T follicular helper cell (primary cell): ENCODE measurements around the gene ECE1.
"Not testable (repeated sequence)": the region's sequence is repeated elsewhere in the genome, so short reads cannot be mapped to it uniquely, and the experiment has no call there.

Experiments
- DNase-seq: peaks from one replicate; pipeline ENCODE4 v3.0.0-alpha.2; 2020; ENCODE audit warnings: low read depth

Gene ECE1

GRCh38 chr1:21185221-21185731, 105.0 kb downstream of the ECE1 start:
- no peak for DNase-seq

GRCh38 chr1:21184276-21184675, 106.0 kb downstream of the ECE1 start:
- DNase-seq: no peak

DNA sequence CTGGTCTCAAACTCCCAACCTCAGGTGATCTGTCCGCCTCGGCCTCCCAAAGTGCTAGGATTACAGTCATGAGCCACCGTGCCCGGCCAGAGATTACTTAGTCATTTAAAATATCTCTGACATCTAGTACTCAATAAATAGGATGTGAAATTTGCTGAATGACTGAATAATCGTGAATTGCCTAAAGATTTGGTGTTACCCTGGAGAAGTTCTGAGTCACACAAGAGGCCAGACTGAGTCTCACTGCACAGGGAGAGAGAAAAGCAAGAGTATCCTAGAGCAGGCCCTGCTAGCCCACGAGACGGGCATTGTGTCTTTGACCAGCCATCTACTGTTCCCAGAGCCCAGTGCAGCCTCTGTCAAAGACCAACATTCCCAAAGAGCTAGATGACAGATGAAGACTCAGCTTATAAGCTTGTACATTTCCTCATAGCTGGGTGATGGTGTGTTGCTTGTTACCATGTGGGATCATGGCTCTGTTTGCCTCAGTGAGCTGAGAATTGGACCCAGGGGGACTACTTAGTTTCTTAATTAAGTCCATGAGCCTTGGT, 108.0 kb downstream of the ECE1 start:
- no peak for DNase-seq

DNA sequence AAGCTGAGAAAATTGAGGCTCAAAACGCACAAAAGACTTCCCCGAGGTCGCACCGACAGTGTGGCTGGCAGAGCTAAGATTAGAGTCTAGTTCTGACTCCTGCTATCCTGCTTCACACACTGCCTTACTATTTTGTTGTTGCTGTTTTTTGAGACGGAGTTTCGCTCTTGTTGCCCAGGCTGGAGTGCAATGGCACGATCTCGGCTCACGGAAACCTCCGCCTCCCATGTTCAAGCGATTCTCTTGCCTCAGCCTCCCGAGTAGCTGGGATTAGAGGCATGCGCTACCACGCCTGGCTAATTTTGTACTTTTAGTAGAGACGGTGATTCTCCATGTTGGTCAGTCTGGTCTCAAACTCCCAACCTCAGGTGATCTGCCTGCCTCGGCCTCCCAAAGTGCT, 112.0 kb downstream of the ECE1 start:
- not testable (repeated sequence) for DNase-seq

DNA sequence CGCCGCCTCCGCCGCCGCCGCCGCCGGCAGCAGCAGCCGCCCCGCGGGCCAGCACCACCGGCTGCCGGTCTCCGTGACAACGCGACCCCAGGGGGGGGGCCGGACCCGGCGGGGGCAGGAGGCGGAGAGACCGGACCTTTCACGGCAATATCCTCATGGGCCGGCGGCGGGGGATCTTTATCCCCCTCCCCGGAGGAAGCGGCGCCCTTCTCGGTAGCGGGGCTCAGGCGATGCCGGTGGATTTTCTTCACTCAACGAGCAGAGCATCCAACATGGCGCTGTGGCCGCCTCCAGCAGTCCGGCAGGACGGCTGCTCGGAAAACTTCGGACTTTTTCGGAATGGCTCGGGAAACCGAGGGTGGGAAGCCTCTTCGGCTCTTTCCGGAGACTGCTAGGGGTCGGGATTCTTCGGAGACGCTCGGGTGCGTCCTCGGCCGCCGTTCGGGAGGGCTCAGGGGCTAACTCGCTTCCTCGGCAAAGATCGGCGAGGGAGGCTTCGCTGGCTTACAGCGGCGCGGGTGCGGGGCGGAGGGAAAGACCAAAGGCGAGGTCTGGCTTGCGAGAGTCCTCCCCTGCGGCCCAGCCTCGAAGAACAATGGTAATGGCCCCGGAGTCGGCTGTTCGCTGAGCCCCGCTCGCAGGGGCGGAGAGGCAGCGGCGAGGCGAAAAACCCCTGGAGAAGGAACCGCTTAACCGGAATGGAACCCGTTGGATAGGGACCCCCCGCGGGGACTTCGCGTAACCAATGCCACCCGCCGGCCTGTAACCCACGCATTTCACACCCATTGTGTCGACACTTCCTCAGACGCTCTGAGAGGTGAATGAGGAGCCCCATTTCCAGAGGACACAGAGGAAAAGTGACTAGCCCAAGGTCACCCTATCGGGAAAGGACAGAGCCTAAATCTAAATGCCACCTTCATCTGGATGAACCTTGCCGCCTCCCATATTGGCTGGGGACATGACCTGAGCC, 113.4 kb downstream of the ECE1 start, which contains the start of gene EIF4G3:
Gene EIF4G3 (minus strand): TSS at position 312 of the 970 bp plus-strand sequence. CDS start 174,155 bp downstream, outside the sequence.
- DNase-seq: peak; percentile 100

DNA sequence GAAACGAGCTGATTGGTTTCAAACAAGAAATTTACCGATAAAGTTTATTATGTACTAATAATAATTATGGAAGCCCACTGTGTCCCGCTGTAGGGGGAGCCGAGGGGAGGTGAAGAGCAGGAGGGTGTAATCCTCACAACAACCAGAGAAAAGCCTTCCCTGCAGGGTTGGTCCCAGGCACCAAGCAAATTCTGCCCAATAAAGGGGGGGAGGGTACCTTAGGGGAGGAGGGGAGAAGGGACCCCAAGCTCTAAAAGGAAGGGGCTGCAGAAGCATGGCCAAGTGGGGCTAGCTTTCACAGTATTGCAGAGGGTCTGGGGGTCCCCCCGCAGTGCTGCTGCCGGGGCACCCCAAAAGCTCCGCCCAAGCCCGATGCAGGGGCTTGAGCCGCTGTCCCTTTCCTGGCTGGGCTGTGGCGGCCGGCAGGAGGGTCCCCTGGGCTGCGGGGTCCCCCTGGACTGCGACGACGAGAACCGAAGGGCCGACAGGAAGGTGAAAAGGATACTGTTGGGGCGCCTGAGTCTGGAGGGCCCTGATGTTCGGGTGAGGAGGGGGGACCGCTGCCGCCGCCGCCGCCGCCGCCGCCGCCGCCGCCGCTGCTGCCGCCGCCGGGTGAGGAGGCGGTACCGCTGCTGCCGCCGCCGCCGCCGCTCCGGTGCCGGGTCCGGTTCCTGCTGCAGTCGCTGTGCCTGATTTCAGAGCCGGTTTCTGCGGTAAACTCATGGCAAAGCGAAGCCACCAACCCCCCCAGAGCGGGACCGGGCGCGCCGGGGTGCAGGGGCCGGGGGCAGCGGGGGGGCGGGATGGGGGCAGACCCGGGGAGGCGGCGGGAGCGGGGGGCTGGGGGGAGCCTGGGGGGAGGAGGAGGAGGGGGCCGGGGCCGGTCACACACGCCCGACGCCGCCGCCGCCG, 114.3 kb downstream of the ECE1 start:
- DNase-seq: peak; percentile 30

DNA sequence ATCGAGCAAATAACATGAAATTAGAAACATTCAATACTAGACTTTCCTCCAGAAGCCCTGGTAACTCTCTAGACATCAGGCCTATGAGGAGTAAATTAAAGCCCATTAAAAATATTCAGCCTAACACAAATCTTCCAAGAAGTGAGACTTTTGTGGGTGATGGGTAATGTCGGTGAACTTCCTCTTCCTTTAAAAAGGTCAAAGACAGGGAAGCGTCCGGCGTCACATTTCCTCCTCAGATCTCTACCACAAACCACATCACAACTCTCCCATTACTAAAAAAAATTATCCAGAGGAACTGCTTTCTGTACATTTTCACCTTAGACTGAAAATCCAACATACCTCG, 115.0 kb downstream of the ECE1 start:
- DNase-seq: no peak

DNA sequence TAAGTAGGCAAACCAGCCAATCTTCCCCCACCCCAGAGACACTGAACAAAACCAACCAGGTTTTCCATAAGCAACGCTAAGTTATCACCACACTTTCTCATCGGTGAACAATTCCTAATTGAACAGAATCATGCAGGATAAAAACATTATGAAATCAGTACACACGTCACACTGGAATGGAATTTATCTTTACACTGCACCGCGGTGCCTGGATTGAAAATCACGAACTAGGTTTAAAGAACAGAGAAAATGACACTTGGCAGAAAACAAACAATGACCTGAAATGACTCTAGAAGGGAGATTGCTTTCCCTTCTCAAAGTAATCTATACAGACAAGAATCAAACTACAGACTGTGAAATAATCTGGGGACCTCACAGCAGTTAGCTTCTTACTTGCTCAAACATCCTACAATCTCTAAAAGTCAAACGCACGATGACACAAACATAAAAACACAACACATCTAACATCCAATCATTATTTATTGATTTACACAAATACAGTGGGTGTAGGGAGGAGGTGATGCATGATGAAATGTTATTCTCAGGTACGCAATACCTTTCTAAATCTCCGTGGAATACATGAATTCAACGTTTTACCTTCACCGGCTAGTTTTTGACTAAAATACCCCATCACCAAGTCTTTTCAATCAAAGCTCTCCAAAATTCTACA, 115.5 kb downstream of the ECE1 start:
- no peak for DNase-seq

DNA sequence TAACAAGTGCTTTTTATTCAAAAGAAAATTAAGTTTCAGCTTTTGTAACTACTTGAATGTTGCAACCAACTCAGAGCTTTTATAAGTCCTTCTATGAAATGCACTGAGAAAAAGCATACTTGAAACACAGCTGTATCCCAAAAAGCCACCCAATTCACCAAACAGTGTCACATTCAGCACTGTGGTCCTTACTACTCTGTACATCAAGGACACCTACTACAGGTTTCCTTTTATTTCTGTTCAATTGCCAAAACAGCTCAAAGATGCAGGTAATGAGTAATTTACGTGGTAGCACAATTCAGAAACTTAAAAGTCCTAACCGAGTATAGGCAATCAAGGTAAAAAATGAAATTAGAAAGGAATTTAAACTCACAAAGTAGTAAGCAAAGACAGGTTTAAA, 116.0 kb downstream of the ECE1 start:
- no peak for DNase-seq

- DNase-seq: not testable (repeated sequence)
Measured at GRCh38 chr1:21173096-21173495, 117.2 kb downstream of the ECE1 start.

DNA sequence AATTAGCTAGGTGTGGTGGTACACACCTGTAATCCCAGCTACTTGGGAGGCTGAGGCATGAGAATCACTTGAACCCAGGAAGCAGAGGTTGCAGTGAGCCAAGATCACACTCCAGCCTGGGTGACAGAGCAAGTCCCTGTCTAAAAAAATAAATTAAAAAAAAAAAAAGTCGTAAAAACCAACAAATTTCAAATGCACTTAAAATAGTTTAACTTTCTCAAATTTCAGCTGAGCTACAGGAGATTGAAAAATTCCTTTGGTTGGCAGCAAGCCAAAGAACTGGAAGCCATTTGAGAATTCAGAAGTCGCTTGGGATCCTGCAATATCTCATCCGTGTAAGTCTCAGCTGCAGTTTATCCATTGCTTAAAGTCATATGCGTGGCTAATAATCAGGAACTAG, 119.4 kb downstream of the ECE1 start:
- not testable (repeated sequence) for DNase-seq

GRCh38 chr1:21168444-21168843, 121.8 kb downstream of the ECE1 start:
- DNase-seq: no peak
